Keratinocyte (primary cell): ENCODE measurements around the gene CCDC148. TPM values are rescaled to one million over a fixed set of nuclear protein-coding genes. Genes with fewer than 3 reads are reported as not detected.

ENCODE experiments used
- DNase-seq: peaks from one replicate; pipeline ENCODE4 v3.0.0-alpha.2; 2011; ENCODE audit warnings: low read depth, missing footprints, low spot score
- FAIRE-seq: peaks from 2 replicates; lab custom pipeline; 2011; peaks lifted over from hg19 to GRCh38; lab: Jason Lieb, UNC
- H2AFZ ChIP-seq: 2 replicates; pipeline ENCODE4 v1.6.0; 2012; ENCODE audit warnings: low read length, control low read depth, inconsistent platforms; ENCODE audit not compliant: control insufficient read depth
- H3K27ac ChIP-seq: 2 replicates; pipeline ENCODE4 v1.5.1; 2011; ENCODE audit warnings: low read length; ENCODE audit not compliant: control insufficient read depth, insufficient read depth
- H3K27me3 ChIP-seq: 3 replicates; pipeline ENCODE4 v1.6.0; 2011; ENCODE audit warnings: low read length; ENCODE audit not compliant: control insufficient read depth, insufficient read depth; ENCODE audit errors: extremely low read depth
- H3K36me3 ChIP-seq, 2 experiments: 2 replicates in 1 of 2; 3 replicates in 1 of 2; pipeline ENCODE4 v1.5.1; 2011; ENCODE audit warnings: low read length in 2 of 2, mild to moderate bottlenecking in 1 of 2; ENCODE audit not compliant: control insufficient read depth in 2 of 2, insufficient read depth in 2 of 2; ENCODE audit errors: extremely low read depth in 1 of 2
- H3K4me1 ChIP-seq: 3 replicates; pipeline ENCODE4 v1.5.1; 2011; ENCODE audit warnings: low read length; ENCODE audit not compliant: control insufficient read depth, insufficient read depth; ENCODE audit errors: extremely low read depth
- H3K4me2 ChIP-seq: 3 replicates; pipeline ENCODE4 v1.6.0; 2011; ENCODE audit warnings: low read depth, low read length; ENCODE audit not compliant: control insufficient read depth, insufficient read depth; ENCODE audit errors: extremely low read depth
- H3K4me3 ChIP-seq, 3 experiments: fragments of 200-600 bp in 1 of 3; sonication (generic) in 1 of 3; 2 replicates in 2 of 3; 3 replicates in 1 of 3; pipeline ENCODE4 v1.5.1; 2011 to 2016; ENCODE audit warnings: low read length in 3 of 3, mild to moderate bottlenecking in 3 of 3, control low read depth in 2 of 3, inconsistent platforms in 1 of 3, low read depth in 1 of 3, mixed read lengths in 1 of 3, mixed run types in 1 of 3, moderate library complexity in 1 of 3; ENCODE audit not compliant: control insufficient read depth in 2 of 3, insufficient read depth in 2 of 3; ENCODE audit errors: extremely low read depth in 1 of 3
- H3K79me2 ChIP-seq: 2 replicates; pipeline ENCODE4 v1.6.0; 2012; ENCODE audit warnings: low read length; ENCODE audit not compliant: control insufficient read depth, insufficient read depth
- H3K9ac ChIP-seq: 3 replicates; pipeline ENCODE4 v1.6.0; 2011; ENCODE audit warnings: low read length; ENCODE audit not compliant: control insufficient read depth, insufficient read depth; ENCODE audit errors: extremely low read depth
- H3K9me1 ChIP-seq: 3 replicates; pipeline ENCODE4 v1.6.0; 2011; ENCODE audit warnings: low read length; ENCODE audit not compliant: control insufficient read depth, insufficient read depth; ENCODE audit errors: extremely low read depth
- H3K9me3 ChIP-seq: 2 replicates; pipeline ENCODE4 v1.5.1; 2012; ENCODE audit warnings: low read depth, low read length; ENCODE audit not compliant: control insufficient read depth
- H4K20me1 ChIP-seq: 3 replicates; pipeline ENCODE4 v1.6.0; 2011; ENCODE audit warnings: low read length; ENCODE audit not compliant: control insufficient read depth, insufficient read depth; ENCODE audit errors: extremely low read depth
- CTCF ChIP-seq, 3 experiments: IDR thresholded peaks in 1 of 3; conservative IDR thresholded peaks in 1 of 3; optimal IDR thresholded peaks in 1 of 3; 2 replicates in 2 of 3; 3 replicates in 1 of 3; pipeline versions ENCODE3 to v1.5.1; 2011; ENCODE audit warnings: low read length in 3 of 3, mild to moderate bottlenecking in 3 of 3, moderate library complexity in 2 of 3, control low read depth in 1 of 3, inconsistent platforms in 1 of 3; ENCODE audit not compliant: insufficient read depth in 2 of 3; ENCODE audit errors: extremely low read depth in 1 of 3
- EZH2 ChIP-seq: IDR thresholded peaks from one replicate; pipeline ENCODE4 v1.6.1; 2012; ENCODE audit warnings: inconsistent platforms, mild to moderate bottlenecking, low read length, moderate library complexity
- dilution Hi-C: fragments of 300-500 bp; cut with MboI; formaldehyde crosslinking; loops from one replicate; pipeline ENCODE4 v1.7.0; 2020; ENCODE audit warnings: low sequenced_read_pairs; ENCODE audit not compliant: extremely low pct_ligation_motif_present
- polyA plus RNA-seq, 5 experiments: library from polyadenylated mRNA; depleted of rRNA in 3 of 5; stranded (reverse) in 3 of 5; stranded (forward) in 1 of 5; unstranded in 1 of 5; fragments of >200 nt; gene quantifications; 1 replicate in 1 of 5; 2 replicates in 3 of 5; 3 replicates in 1 of 5; pipeline versions ENCODE4 v1.2.1 to v1.2.3, GENCODE V29; 2011 to 2012; ENCODE audit warnings: missing spikeins in 2 of 5, low read depth in 1 of 5, low replicate concordance in 1 of 5

CCDC148 gene
- polyA plus RNA-seq, 1 donor (not counting 4 experiments of a cell fraction or from before 2014, with no cell fraction given), result 0.39 TPM

- no peak overlapping the region for H3K27ac ChIP-seq
- H2AFZ ChIP-seq, result no peak overlapping the region
- no peak overlapping the region for H3K9ac ChIP-seq
- dilution Hi-C loops, result no loop called here
- peaks cover 0 to 4% of the 10 kb centered on the region in 2 experiments for H3K36me3 ChIP-seq
- no peaks in the 10 kb centered on the region for H3K9me1 ChIP-seq
- DNase-seq, result no peak
- peaks cover 57% of the 10 kb centered on the region for H3K79me2 ChIP-seq
- TF ChIP-seq EZH2, result no peak
- no peak for TF ChIP-seq CTCF (optimal IDR thresholded peaks at IDR 0.05 in 1 of 3, IDR thresholded peaks at IDR 0.05 in 1 of 3, conservative IDR thresholded peaks at IDR 0.05 in 1 of 3; ENCODE audit: extremely low read depth in 1 of 3, insufficient read depth in 2 of 3, low read length in 3 of 3)
- H3K9me3 ChIP-seq, result no peaks in the 10 kb centered on the region
- H3K4me3 ChIP-seq, result no peak overlapping the region
- no peak overlapping the region for H3K4me2 ChIP-seq
- H3K27me3 ChIP-seq, result no peaks in the 10 kb centered on the region
- no peaks in the 10 kb centered on the region for H4K20me1 ChIP-seq
- peaks cover 38% of the 10 kb centered on the region for H3K4me1 ChIP-seq
- FAIRE-seq, result no peak
Observed at GRCh38 chr2:158499383-158499782, 42.8 kb upstream of the CCDC148 start.

GRCh38 chr2:158498749-158499136 lies 42.2 kb upstream of the CCDC148 start:
- TF ChIP-seq CTCF (optimal IDR thresholded peaks at IDR 0.05 in 1 of 3, IDR thresholded peaks at IDR 0.05 in 1 of 3, conservative IDR thresholded peaks at IDR 0.05 in 1 of 3; ENCODE audit: extremely low read depth in 1 of 3, insufficient read depth in 2 of 3, low read length in 3 of 3), result no peak
- no peak for TF ChIP-seq EZH2
- H3K9ac ChIP-seq, result no peak overlapping the region
- no peak for FAIRE-seq
- dilution Hi-C loops, result no loop called here
- peaks cover 0 to 4% of the 10 kb centered on the region in 2 experiments for H3K36me3 ChIP-seq
- no peak overlapping the region for H2AFZ ChIP-seq
- no peaks in the 10 kb centered on the region for H3K9me3 ChIP-seq
- DNase-seq, result no peak
- no peaks in the 10 kb centered on the region for H4K20me1 ChIP-seq
- no peak overlapping the region for H3K4me2 ChIP-seq
- H3K27me3 ChIP-seq, result no peaks in the 10 kb centered on the region
- H3K4me1 ChIP-seq, result peaks cover 37% of the 10 kb centered on the region
- no peak overlapping the region for H3K27ac ChIP-seq
- no peaks in the 10 kb centered on the region for H3K9me1 ChIP-seq
- no peak overlapping the region for H3K4me3 ChIP-seq
- peaks cover 55% of the 10 kb centered on the region for H3K79me2 ChIP-seq
